NCI-H1092 (cell line): ENCODE measurements around the gene DST.
"Not testable (repeated sequence)": the region's sequence is repeated elsewhere in the genome, so short reads cannot be mapped to it uniquely, and the experiment has no call there.

Source experiments
- DNase-seq: peaks from one replicate; lab custom pipeline; 2025; lab: John Stamatoyannopoulos, UW

Gene DST

GRCh38 chr6:56570413-56571359 lies 72.0 kb downstream of the DST start:
- DNase-seq, result peak; percentile 6

- no peak for DNase-seq
Measured at GRCh38 chr6:56567501-56567900, 75.2 kb downstream of the DST start.

- DNase-seq, result not testable (repeated sequence)
Measured at GRCh38 chr6:56562730-56563129, 80.0 kb downstream of the DST start.

GRCh38 chr6:56556751-56557540 lies 85.7 kb downstream of the DST start:
- DNase-seq, result no peak

- DNase-seq, result peak; percentile 18
Measured at GRCh38 chr6:56555438-56555872, 87.2 kb downstream of the DST start.

GRCh38 chr6:56552187-56553130 lies 90.2 kb downstream of the DST start:
- no peak for DNase-seq

- DNase-seq, result no peak
Measured at GRCh38 chr6:56551409-56552120, 91.1 kb downstream of the DST start.

GRCh38 chr6:56550301-56550700 lies 92.4 kb downstream of the DST start:
- DNase-seq, result no peak

GRCh38 chr6:56549014-56549413 lies 93.7 kb downstream of the DST start:
- DNase-seq, result no peak

GRCh38 chr6:56547687-56548086 lies 95.0 kb downstream of the DST start:
- DNase-seq, result no peak

GRCh38 chr6:56542364-56543331 lies 100.0 kb downstream of the DST start:
- DNase-seq, result peak; percentile 90

- no peak for DNase-seq
Measured at GRCh38 chr6:56541741-56542360, 100.8 kb downstream of the DST start.

- DNase-seq, result peak; percentile 19
Measured at GRCh38 chr6:56541030-56541600, 101.6 kb downstream of the DST start.

- DNase-seq, result no peak
Measured at GRCh38 chr6:56540232-56541029, 102.3 kb downstream of the DST start.

GRCh38 chr6:56539527-56540105 lies 103.1 kb downstream of the DST start:
- DNase-seq, result no peak

- no peak for DNase-seq
Measured at GRCh38 chr6:56538851-56539250, 103.8 kb downstream of the DST start.

- no peak for DNase-seq
Measured at GRCh38 chr6:56537223-56537770, 105.4 kb downstream of the DST start.

- no peak for DNase-seq
Measured at GRCh38 chr6:56536536-56536935, 106.2 kb downstream of the DST start.
